PC-3 (cell line): ENCODE measurements around the gene BCL2L11. TPM values are rescaled to one million over a fixed set of nuclear protein-coding genes. Genes with fewer than 3 reads are reported as not detected.

Experiments used
- ATAC-seq: fragments of 200-7000 bp; cut with Tn5 transposase; 2 replicates; pipeline ENCODE4 v1.9.1; 2020; ENCODE audit warnings: mild to moderate bottlenecking, moderate library complexity
- BruUV-seq: library from RNA; stranded (reverse); fragments of 400-500 nt; replicated peaks from 2 replicates; lab custom pipeline; 2021; lab: Mats Ljungman, UMichigan
- CTCF ChIA-PET: fragments of 300-600 bp; sonication (Branson Sonifier 250); formaldehyde crosslinking; loops from one replicate; lab custom pipeline; 2022; ENCODE audit warnings: antibody characterized with exemption; lab: Charles Lee
- POLR2A ChIA-PET: fragments of 300-600 bp; sonication (Branson Sonifier 250); formaldehyde crosslinking; loops from one replicate; lab custom pipeline; 2022; ENCODE audit warnings: antibody characterized with exemption; ENCODE audit not compliant: unreplicated experiment; lab: Charles Lee
- DNase-seq: peaks from one replicate; pipeline ENCODE4 v3.0.0-alpha.2; 2015
- H2AFZ ChIP-seq: fragments of 300-600 bp; sonication (generic); 2 replicates; pipeline ENCODE4 v1.6.0; 2016; ENCODE audit warnings: antibody characterized with exemption, low read length
- H3F3A ChIP-seq: fragments of 300-600 bp; sonication (generic); one replicate; pipeline ENCODE4 v1.6.0; 2017; ENCODE audit warnings: antibody characterized with exemption, low read length, control low read depth, mild to moderate bottlenecking; ENCODE audit not compliant: unreplicated experiment
- H3K27ac ChIP-seq: fragments of 300-600 bp; sonication (generic); 2 replicates; pipeline ENCODE4 v1.5.1; 2016; ENCODE audit warnings: mild to moderate bottlenecking, low read length
- H3K27me3 ChIP-seq: fragments of 300-600 bp; sonication (generic); 2 replicates; pipeline ENCODE4 v1.6.1; 2016; ENCODE audit warnings: low read length, mixed read lengths
- H3K36me3 ChIP-seq: fragments of 300-600 bp; sonication (generic); 2 replicates; pipeline ENCODE4 v1.6.1; 2016; ENCODE audit warnings: low read depth, mixed run types, low read length, mixed read lengths
- H3K4me1 ChIP-seq: fragments of 300-600 bp; sonication (generic); 2 replicates; pipeline ENCODE4 v1.5.1; 2016; ENCODE audit warnings: low read length; ENCODE audit not compliant: insufficient read depth
- H3K4me2 ChIP-seq: fragments of 300-600 bp; sonication (generic); 2 replicates; pipeline ENCODE4 v1.6.0; 2016; ENCODE audit warnings: low read length
- H3K4me3 ChIP-seq: fragments of 300-600 bp; sonication (generic); 2 replicates; pipeline ENCODE4 v1.5.1; 2016; ENCODE audit warnings: mild to moderate bottlenecking, low read length, mixed read lengths
- H3K79me2 ChIP-seq: fragments of 300-600 bp; sonication (generic); 2 replicates; pipeline ENCODE4 v1.6.1; 2017; ENCODE audit warnings: low read length, mixed read lengths
- H3K9ac ChIP-seq: fragments of 300-600 bp; sonication (generic); 2 replicates; pipeline ENCODE4 v1.6.0; 2016; ENCODE audit warnings: mild to moderate bottlenecking, low read length
- H3K9me2 ChIP-seq: fragments of 300-600 bp; sonication (generic); replicated peaks from 2 replicates; pipeline ENCODE4 v1.6.1; 2016; ENCODE audit warnings: mixed run types, low read length, mixed read lengths
- H3K9me3 ChIP-seq: fragments of 300-600 bp; sonication (generic); 2 replicates; pipeline ENCODE4 v1.6.1; 2016; ENCODE audit warnings: low read length, mixed read lengths
- H4K20me1 ChIP-seq: fragments of 300-600 bp; sonication (generic); 2 replicates; pipeline ENCODE4 v1.6.1; 2016; ENCODE audit warnings: low read length, mixed read lengths
- CTCF ChIP-seq: fragments of 300-600 bp; sonication (generic); conservative IDR thresholded peaks from 2 replicates; pipeline ENCODE4 v1.5.1; 2017; ENCODE audit warnings: antibody characterized with exemption, low read depth, mild to moderate bottlenecking, low read length
- EZH2 ChIP-seq: fragments of 300-600 bp; sonication (generic); IDR thresholded peaks from one replicate; pipeline ENCODE4 v1.6.1; 2017; ENCODE audit warnings: antibody characterized with exemption, mild to moderate bottlenecking, low read length; ENCODE audit not compliant: unreplicated experiment
- EZH2phosphoT487 ChIP-seq: fragments of 300-600 bp; sonication (generic); IDR thresholded peaks from 2 replicates; pipeline ENCODE4 v1.6.1; 2018; ENCODE audit warnings: mild to moderate bottlenecking, antibody characterized with exemption, low read length, borderline replicate concordance
- intact Hi-C: fragments of 100-400 bp; cut with micrococcal nuclease; formaldehyde crosslinking; loops from 2 replicates; pipeline ENCODE4 v1.9.0; 2023
- total RNA-seq: library from RNA; depleted of rRNA; stranded (reverse); fragments of >200 nt; gene quantifications from 2 replicates; pipeline ENCODE4 v1.2.3, GENCODE V29; 2014

Gene BCL2L11
- total RNA-seq, 1 experiment from 2014 or later, result 11.3 TPM

GRCh38 chr2:111191877-111192276 lies 71.2 kb downstream of the BCL2L11 start:
- Histone ChIP-seq H3K4me3 (no peak overlapping the region), H3F3A (no peaks in the 10 kb centered on the region), H3K4me1 (no peaks in the 10 kb centered on the region), H3K9ac (no peak overlapping the region), H3K27ac (no peak overlapping the region), H3K9me2 (no peaks in the 10 kb centered on the region), H3K27me3 (no peaks in the 10 kb centered on the region), H3K9me3 (no peaks in the 10 kb centered on the region), H3K4me2 (no peak overlapping the region), H3K79me2 (no peaks in the 10 kb centered on the region), H2AFZ (no peak overlapping the region), H4K20me1 (no peaks in the 10 kb centered on the region), H3K36me3 (no peaks in the 10 kb centered on the region)
- intact Hi-C loops, result no loop called here
- ChIA-PET CTCF (no interaction called here), POLR2A (no interaction called here)
- no TSS peak for BruUV-seq
- DNase-seq, result no peak
- no peak for TF ChIP-seq CTCF
- no peak for TF ChIP-seq EZH2
- no peak for TF ChIP-seq EZH2phosphoT487
- ATAC-seq, result no peak

GRCh38 chr2:111192776-111193368 lies 72.2 kb downstream of the BCL2L11 start:
- Histone ChIP-seq H3K36me3 (no peaks in the 10 kb centered on the region), H2AFZ (no peak overlapping the region), H3F3A (no peaks in the 10 kb centered on the region), H3K9ac (no peak overlapping the region), H3K27me3 (no peaks in the 10 kb centered on the region), H4K20me1 (no peaks in the 10 kb centered on the region), H3K4me2 (no peak overlapping the region), H3K9me3 (no peaks in the 10 kb centered on the region), H3K27ac (no peak overlapping the region), H3K79me2 (no peaks in the 10 kb centered on the region), H3K4me1 (no peaks in the 10 kb centered on the region), H3K4me3 (no peak overlapping the region), H3K9me2 (no peaks in the 10 kb centered on the region)
- POLR2A ChIA-PET, result no interaction called here
- TF ChIP-seq EZH2phosphoT487 (no peak), EZH2 (no peak), CTCF (no peak)
- BruUV-seq, result no TSS peak
- DNase-seq (no peak), ATAC-seq (no peak)
- CTCF ChIA-PET, result no interaction called here
- intact Hi-C loops, result no loop called here

GRCh38 chr2:111194835-111195621 lies 74.3 kb downstream of the BCL2L11 start:
- H3K4me3 ChIP-seq, result no peak overlapping the region
- H3K27me3 ChIP-seq, result no peaks in the 10 kb centered on the region
- H3F3A ChIP-seq, result no peaks in the 10 kb centered on the region
- no peak overlapping the region for H2AFZ ChIP-seq
- no peak overlapping the region for H3K4me2 ChIP-seq
- no peaks in the 10 kb centered on the region for H3K9me2 ChIP-seq
- no TSS peak for BruUV-seq
- TF ChIP-seq CTCF (peak; percentile 21; the same call in 1 of the 2 replicates), EZH2 (no peak), EZH2phosphoT487 (no peak)
- no peak overlapping the region for H3K9ac ChIP-seq
- no peak for DNase-seq
- no peaks in the 10 kb centered on the region for H3K9me3 ChIP-seq
- ChIA-PET CTCF (no interaction called here), POLR2A (no interaction called here)
- H3K4me1 ChIP-seq, result no peaks in the 10 kb centered on the region
- H4K20me1 ChIP-seq, result no peaks in the 10 kb centered on the region
- H3K27ac ChIP-seq, result no peak overlapping the region
- intact Hi-C loops, result no loop called here
- H3K79me2 ChIP-seq, result no peaks in the 10 kb centered on the region
- no peaks in the 10 kb centered on the region for H3K36me3 ChIP-seq
- no peak for ATAC-seq
